ENCODE results near the gene FRG2B. TPM values are rescaled to one million over a fixed set of nuclear protein-coding genes. Genes with fewer than 3 reads are reported as not detected.
"Not testable (repeated sequence)": the region's sequence is repeated elsewhere in the genome, so short reads cannot be mapped to it uniquely, and the experiment has no call there.

FRG2B gene
- not detected for polyA plus RNA-seq

DNA sequence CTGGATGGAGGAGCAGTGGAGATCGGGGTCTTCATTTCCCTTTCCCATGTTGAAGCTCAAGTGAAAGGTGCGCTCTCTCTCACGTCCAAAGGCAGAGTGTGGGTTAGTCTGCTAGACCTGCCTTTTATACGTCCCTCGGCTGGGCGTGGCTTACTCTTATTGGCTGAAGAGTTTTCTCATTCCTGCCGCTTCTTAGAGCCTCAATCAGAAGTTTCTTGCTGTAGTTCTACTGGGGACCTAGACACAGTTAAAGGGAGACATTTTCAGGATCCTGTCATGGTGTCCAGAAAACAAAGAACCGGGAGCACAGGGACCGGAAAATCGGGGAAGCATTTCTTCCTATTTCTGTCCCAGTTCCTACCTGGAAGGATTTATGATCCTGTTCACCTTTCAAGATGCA is at the start of gene FRG2B:
FRG2B (minus strand) TSS at position 101 of the 400 bp plus-strand sequence; CDS start at position 48, 53 bp downstream.
- H3K4me1 ChIP-seq (ENCODE audit: control insufficient read depth in 2 of 2, insufficient read depth in 2 of 2, low read length in 1 of 2); H3K9me3 ChIP-seq (ENCODE audit: control insufficient read depth in 2 of 2, insufficient read depth in 1 of 2, low read depth in 1 of 2, low read length in 1 of 2): not testable (repeated sequence)
- 21 to 62% methylated on average over 1 to 3 of the region's 10 CpGs for WGBS, 2 donors

GRCh38 chr10:133667446-133667845 is 40.9 kb upstream of the FRG2B start:
- no CpG with 5 or more reads among the region's 40 CpGs for WGBS, 2 donors
- H3K27ac ChIP-seq (ENCODE audit: low read depth in 2 of 2, low read length in 1 of 2); H3K4me1 ChIP-seq (ENCODE audit: control insufficient read depth in 2 of 2, insufficient read depth in 2 of 2, low read length in 1 of 2); H3K27me3 ChIP-seq (ENCODE audit: control insufficient read depth in 1 of 2, insufficient read depth in 2 of 2, low read length in 2 of 2); H3K36me3 ChIP-seq (ENCODE audit: control insufficient read depth in 2 of 2, insufficient read depth in 2 of 2, low read length in 1 of 2); H3K9me3 ChIP-seq (ENCODE audit: control insufficient read depth in 2 of 2, insufficient read depth in 1 of 2, low read depth in 1 of 2, low read length in 1 of 2); H3K4me3 ChIP-seq (ENCODE audit: low read depth in 1 of 2, low read length in 2 of 2): not testable (repeated sequence)

More for the DNA sequence above, at the start of gene FRG2B:
- not testable (repeated sequence) for H3K4me3 ChIP-seq (ENCODE audit: low read depth in 1 of 2, low read length in 2 of 2); H3K27me3 ChIP-seq (ENCODE audit: control insufficient read depth in 1 of 2, insufficient read depth in 2 of 2, low read length in 2 of 2); H3K36me3 ChIP-seq (ENCODE audit: control insufficient read depth in 2 of 2, insufficient read depth in 2 of 2, low read length in 1 of 2); H3K27ac ChIP-seq (ENCODE audit: low read depth in 2 of 2, low read length in 1 of 2)

DNA sequence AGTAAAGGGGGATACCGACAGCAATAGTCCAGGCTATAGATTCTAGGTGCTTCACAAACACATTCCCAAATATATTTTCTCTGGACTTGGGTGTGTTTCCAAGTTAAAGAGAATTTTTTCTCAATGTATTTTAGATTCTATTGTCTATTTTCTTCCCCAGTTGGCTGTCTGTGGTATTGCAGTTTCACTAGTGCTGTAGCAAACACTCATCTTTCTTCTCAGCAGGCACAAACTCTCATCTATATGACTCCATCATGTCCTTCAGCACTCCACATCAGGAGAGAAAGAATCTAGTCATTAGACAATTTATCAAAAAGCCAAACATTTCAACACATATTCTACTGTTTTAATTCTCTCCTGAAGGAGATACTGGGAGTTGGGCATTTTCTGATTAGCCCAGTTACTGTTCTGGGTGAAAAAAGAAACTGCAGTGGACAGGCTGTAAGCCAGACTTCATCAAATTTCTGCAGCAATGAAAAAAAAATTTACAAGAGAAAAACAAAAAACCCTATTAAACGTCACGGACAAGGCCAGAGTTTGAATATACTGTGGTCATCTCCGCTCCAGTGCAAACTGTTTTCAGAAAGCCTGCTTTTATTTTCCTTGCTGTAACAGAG is 37.1 kb upstream of the FRG2B start:
- H3K36me3 ChIP-seq (ENCODE audit: control insufficient read depth in 2 of 2, insufficient read depth in 2 of 2, low read length in 1 of 2); H3K27ac ChIP-seq (ENCODE audit: low read depth in 2 of 2, low read length in 1 of 2); H3K4me3 ChIP-seq (ENCODE audit: low read depth in 1 of 2, low read length in 2 of 2); H3K9me3 ChIP-seq (ENCODE audit: control insufficient read depth in 2 of 2, insufficient read depth in 1 of 2, low read depth in 1 of 2, low read length in 1 of 2); H3K4me1 ChIP-seq (ENCODE audit: control insufficient read depth in 2 of 2, insufficient read depth in 2 of 2, low read length in 1 of 2); H3K27me3 ChIP-seq (ENCODE audit: control insufficient read depth in 1 of 2, insufficient read depth in 2 of 2, low read length in 2 of 2): not testable (repeated sequence)
- WGBS, 2 donors: 38 to 41% methylated on average over 4 of the region's 4 CpGs

- not testable (repeated sequence) for H3K27me3 ChIP-seq (ENCODE audit: control insufficient read depth in 1 of 2, insufficient read depth in 2 of 2, low read length in 2 of 2); H3K4me1 ChIP-seq (ENCODE audit: control insufficient read depth in 2 of 2, insufficient read depth in 2 of 2, low read length in 1 of 2); H3K9me3 ChIP-seq (ENCODE audit: control insufficient read depth in 2 of 2, insufficient read depth in 1 of 2, low read depth in 1 of 2, low read length in 1 of 2); H3K4me3 ChIP-seq (ENCODE audit: low read depth in 1 of 2, low read length in 2 of 2); H3K36me3 ChIP-seq (ENCODE audit: control insufficient read depth in 2 of 2, insufficient read depth in 2 of 2, low read length in 1 of 2); H3K27ac ChIP-seq (ENCODE audit: low read depth in 2 of 2, low read length in 1 of 2)
- WGBS, 2 donors: 69 to 77% methylated on average over 2 of the region's 2 CpGs
These were observed 34.5 kb upstream of the FRG2B start for GRCh38 chr10:133661122-133661521.

GRCh38 chr10:133660516-133660915 is 33.9 kb upstream of the FRG2B start:
- H3K9me3 ChIP-seq (ENCODE audit: control insufficient read depth in 2 of 2, insufficient read depth in 1 of 2, low read depth in 1 of 2, low read length in 1 of 2); H3K36me3 ChIP-seq (ENCODE audit: control insufficient read depth in 2 of 2, insufficient read depth in 2 of 2, low read length in 1 of 2); H3K27ac ChIP-seq (ENCODE audit: low read depth in 2 of 2, low read length in 1 of 2); H3K27me3 ChIP-seq (ENCODE audit: control insufficient read depth in 1 of 2, insufficient read depth in 2 of 2, low read length in 2 of 2); H3K4me1 ChIP-seq (ENCODE audit: control insufficient read depth in 2 of 2, insufficient read depth in 2 of 2, low read length in 1 of 2); H3K4me3 ChIP-seq (ENCODE audit: low read depth in 1 of 2, low read length in 2 of 2): not testable (repeated sequence)
- WGBS, 2 donors: 63 to 68% methylated on average over 6 of the region's 6 CpGs

- not testable (repeated sequence) for H3K27ac ChIP-seq (ENCODE audit: low read depth in 2 of 2, low read length in 1 of 2); H3K4me3 ChIP-seq (ENCODE audit: low read depth in 1 of 2, low read length in 2 of 2); H3K36me3 ChIP-seq (ENCODE audit: control insufficient read depth in 2 of 2, insufficient read depth in 2 of 2, low read length in 1 of 2); H3K4me1 ChIP-seq (ENCODE audit: control insufficient read depth in 2 of 2, insufficient read depth in 2 of 2, low read length in 1 of 2); H3K9me3 ChIP-seq (ENCODE audit: control insufficient read depth in 2 of 2, insufficient read depth in 1 of 2, low read depth in 1 of 2, low read length in 1 of 2); H3K27me3 ChIP-seq (ENCODE audit: control insufficient read depth in 1 of 2, insufficient read depth in 2 of 2, low read length in 2 of 2)
- 75 to 76% methylated on average over 3 of the region's 4 CpGs for WGBS, 2 donors
These were observed 30.7 kb upstream of the FRG2B start for GRCh38 chr10:133657276-133657675.

DNA sequence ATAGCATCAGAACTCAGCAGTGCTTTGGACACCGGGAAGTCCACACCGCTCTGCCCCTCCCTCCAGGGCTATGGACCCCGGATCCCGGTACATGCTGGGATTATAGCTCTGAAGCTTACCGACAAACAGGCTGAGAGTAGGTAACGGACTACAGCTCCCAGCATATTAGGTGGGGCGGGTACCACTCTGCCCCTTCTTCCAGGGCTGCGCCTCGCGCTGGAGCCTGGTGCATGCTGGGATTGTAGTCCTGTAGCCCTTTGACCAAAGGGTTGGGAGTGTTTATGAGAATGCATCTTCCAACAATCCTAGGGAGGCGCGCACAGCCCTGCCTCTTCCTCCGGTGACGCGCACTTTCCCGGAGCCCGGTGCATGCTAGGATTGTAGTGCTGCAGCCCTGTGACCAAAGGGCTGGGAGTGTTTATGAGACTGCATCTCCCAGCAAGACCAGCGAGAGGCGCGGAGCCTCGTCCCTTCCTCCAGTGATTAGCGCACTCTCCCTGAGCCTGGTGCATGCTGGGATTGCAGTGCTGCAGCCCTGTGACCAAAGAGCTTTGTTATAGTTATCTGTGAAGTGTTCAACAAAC is 22.4 kb upstream of the FRG2B start:
- WGBS, 2 donors: 21 to 40% methylated on average over 5 of the region's 22 CpGs
- not testable (repeated sequence) for H3K9me3 ChIP-seq (ENCODE audit: control insufficient read depth in 2 of 2, insufficient read depth in 1 of 2, low read depth in 1 of 2, low read length in 1 of 2); H3K4me1 ChIP-seq (ENCODE audit: control insufficient read depth in 2 of 2, insufficient read depth in 2 of 2, low read length in 1 of 2); H3K36me3 ChIP-seq (ENCODE audit: control insufficient read depth in 2 of 2, insufficient read depth in 2 of 2, low read length in 1 of 2); H3K4me3 ChIP-seq (ENCODE audit: low read depth in 1 of 2, low read length in 2 of 2); H3K27ac ChIP-seq (ENCODE audit: low read depth in 2 of 2, low read length in 1 of 2); H3K27me3 ChIP-seq (ENCODE audit: control insufficient read depth in 1 of 2, insufficient read depth in 2 of 2, low read length in 2 of 2)

GRCh38 chr10:133647075-133647748 is 20.6 kb upstream of the FRG2B start:
- WGBS, 2 donors: 5% methylated on average over 11 to 13 of the region's 18 CpGs

GRCh38 chr10:133637846-133638235 is 11.2 kb upstream of the FRG2B start:
- not testable (repeated sequence) for H3K36me3 ChIP-seq (ENCODE audit: control insufficient read depth in 2 of 2, insufficient read depth in 2 of 2, low read length in 1 of 2); H3K4me3 ChIP-seq (ENCODE audit: low read depth in 1 of 2, low read length in 2 of 2); H3K9me3 ChIP-seq (ENCODE audit: control insufficient read depth in 2 of 2, insufficient read depth in 1 of 2, low read depth in 1 of 2, low read length in 1 of 2); H3K27ac ChIP-seq (ENCODE audit: low read depth in 2 of 2, low read length in 1 of 2); H3K27me3 ChIP-seq (ENCODE audit: control insufficient read depth in 1 of 2, insufficient read depth in 2 of 2, low read length in 2 of 2); H3K4me1 ChIP-seq (ENCODE audit: control insufficient read depth in 2 of 2, insufficient read depth in 2 of 2, low read length in 1 of 2)
- 15 to 24% methylated on average over 10 to 20 of the region's 30 CpGs for WGBS, 2 donors

More at GRCh38 chr10:133647075-133647748, 20.6 kb upstream of the FRG2B start:
- not testable (repeated sequence) for H3K27me3 ChIP-seq (ENCODE audit: control insufficient read depth in 1 of 2, insufficient read depth in 2 of 2, low read length in 2 of 2); H3K36me3 ChIP-seq (ENCODE audit: control insufficient read depth in 2 of 2, insufficient read depth in 2 of 2, low read length in 1 of 2); H3K4me1 ChIP-seq (ENCODE audit: control insufficient read depth in 2 of 2, insufficient read depth in 2 of 2, low read length in 1 of 2); H3K4me3 ChIP-seq (ENCODE audit: low read depth in 1 of 2, low read length in 2 of 2); H3K27ac ChIP-seq (ENCODE audit: low read depth in 2 of 2, low read length in 1 of 2); H3K9me3 ChIP-seq (ENCODE audit: control insufficient read depth in 2 of 2, insufficient read depth in 1 of 2, low read depth in 1 of 2, low read length in 1 of 2)
